Measurements from ENCODE around the gene DDR1. TPM values are rescaled to one million over a fixed set of nuclear protein-coding genes. Genes with fewer than 3 reads are reported as not detected.

The DDR1 gene
- total RNA-seq, 1 experiment from 2014 or later = 108 TPM

DNA sequence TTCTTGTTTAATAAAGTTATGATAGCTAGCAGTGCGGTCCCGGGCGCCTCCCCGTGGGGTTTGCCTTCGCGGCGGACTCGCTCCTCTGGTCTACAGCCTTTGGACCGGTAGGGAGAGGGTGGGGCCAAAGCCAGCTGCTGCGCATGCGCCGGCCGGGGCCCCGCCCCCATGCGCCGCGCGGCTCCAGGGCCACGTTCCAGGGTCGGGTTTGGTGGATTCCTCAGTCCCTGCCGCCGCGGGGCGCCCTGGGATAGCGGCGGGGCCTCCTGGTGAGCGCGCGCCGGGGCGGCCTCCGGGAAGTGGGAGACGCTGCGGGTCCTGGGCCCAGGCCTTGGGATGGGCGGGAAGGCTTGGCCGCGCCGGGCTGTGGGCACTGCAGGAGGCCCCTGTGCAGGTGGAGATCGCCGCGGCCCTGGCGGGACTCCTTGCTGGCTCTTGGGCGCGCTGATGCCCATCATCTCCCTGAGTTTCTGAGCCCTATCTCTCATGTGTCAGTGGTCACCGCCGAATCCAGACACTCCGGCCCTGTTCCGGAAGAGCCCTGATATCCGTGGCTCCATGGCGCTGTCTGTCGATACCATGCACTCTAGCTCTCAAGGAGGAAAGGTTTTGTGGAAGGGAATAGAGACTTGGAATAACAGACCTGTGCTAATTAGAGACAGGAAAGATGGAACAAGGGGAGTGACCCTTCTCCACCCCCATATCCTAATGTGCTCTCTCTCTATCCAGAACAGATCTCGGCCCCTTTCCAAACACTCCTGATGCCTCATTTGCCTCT lies 29.9 kb downstream of the DDR1 start, which contains the start of gene VARS2:
TSS of gene VARS2 (plus strand) at position 163 of the 778 bp plus-strand sequence. CDS start at position 762, 599 bp downstream.
- BruUV-seq (replicated peaks) = TSS peak; percentile 78
- H3K79me2 ChIP-seq (ENCODE audit: low read length) = peaks cover 11% of the 10 kb centered on the region
- peak within 1 kb of the TSS; percentile 67 for H3K4me3 ChIP-seq (ENCODE audit: low read length)
- intact Hi-C loops (cut with micrococcal nuclease) = loop anchor here (1.0 kb wide), 2 partner anchors 29 to 86 kb away; no protein-coding TSS in a partner anchor
- TF ChIP-seq, protein P1, sequence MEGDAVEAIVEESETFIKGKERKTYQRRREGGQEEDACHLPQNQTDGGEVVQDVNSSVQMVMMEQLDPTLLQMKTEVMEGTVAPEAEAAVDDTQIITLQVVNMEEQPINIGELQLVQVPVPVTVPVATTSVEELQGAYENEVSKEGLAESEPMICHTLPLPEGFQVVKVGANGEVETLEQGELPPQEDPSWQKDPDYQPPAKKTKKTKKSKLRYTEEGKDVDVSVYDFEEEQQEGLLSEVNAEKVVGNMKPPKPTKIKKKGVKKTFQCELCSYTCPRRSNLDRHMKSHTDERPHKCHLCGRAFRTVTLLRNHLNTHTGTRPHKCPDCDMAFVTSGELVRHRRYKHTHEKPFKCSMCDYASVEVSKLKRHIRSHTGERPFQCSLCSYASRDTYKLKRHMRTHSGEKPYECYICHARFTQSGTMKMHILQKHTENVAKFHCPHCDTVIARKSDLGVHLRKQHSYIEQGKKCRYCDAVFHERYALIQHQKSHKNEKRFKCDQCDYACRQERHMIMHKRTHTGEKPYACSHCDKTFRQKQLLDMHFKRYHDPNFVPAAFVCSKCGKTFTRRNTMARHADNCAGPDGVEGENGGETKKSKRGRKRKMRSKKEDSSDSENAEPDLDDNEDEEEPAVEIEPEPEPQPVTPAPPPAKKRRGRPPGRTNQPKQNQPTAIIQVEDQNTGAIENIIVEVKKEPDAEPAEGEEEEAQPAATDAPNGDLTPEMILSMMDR (conservative IDR thresholded peaks at IDR 0.05; ENCODE audit: low read depth, low read length) = peak; percentile 50
- no peak for TF ChIP-seq EZH2 (IDR thresholded peaks at IDR 0.05; ENCODE audit: low read length, unreplicated experiment)
- H3K27me3 ChIP-seq (ENCODE audit: low read length) = no peaks in the 10 kb centered on the region
- peaks cover 11% of the 10 kb centered on the region; the same call in 1 of the 2 replicates for H3K36me3 ChIP-seq (ENCODE audit: low read depth, low read length)
- peak within 1 kb of the TSS; percentile 89 for H3K4me2 ChIP-seq (ENCODE audit: low read length)
- no peaks in the 10 kb centered on the region for H3K9me3 ChIP-seq (ENCODE audit: low read length)
- peaks cover 28% of the 10 kb centered on the region for H3K4me1 ChIP-seq (ENCODE audit: insufficient read depth, low read length)
- no peaks in the 10 kb centered on the region for H3F3A ChIP-seq (ENCODE audit: low read length, unreplicated experiment)
- ChIA-PET CTCF (interaction anchor here (0.5 to 3.6 kb wide), 19 partner anchors 29 to 447 kb away, joined by 3 to 48 read pairs (median 4); partner anchors contain the start of gene PSORS1C1), POLR2A (ENCODE audit: unreplicated experiment) (interaction anchor here (0.6 kb wide), 1 partner anchor 171 kb away, joined by 6 read pairs; no protein-coding TSS in a partner anchor)
- DNase-seq (peak; percentile 97), ATAC-seq (peak; percentile 87)
- H3K27ac ChIP-seq (ENCODE audit: low read length) = peak within 1 kb of the TSS; percentile 51
- H2AFZ ChIP-seq (ENCODE audit: low read length) = peak within 1 kb of the TSS; percentile 78
- H4K20me1 ChIP-seq (ENCODE audit: low read length) = no peaks in the 10 kb centered on the region
- no peaks in the 10 kb centered on the region for H3K9me2 ChIP-seq (replicated peaks; ENCODE audit: low read length)
- H3K9ac ChIP-seq (ENCODE audit: low read length) = peak within 1 kb of the TSS; percentile 87

DNA sequence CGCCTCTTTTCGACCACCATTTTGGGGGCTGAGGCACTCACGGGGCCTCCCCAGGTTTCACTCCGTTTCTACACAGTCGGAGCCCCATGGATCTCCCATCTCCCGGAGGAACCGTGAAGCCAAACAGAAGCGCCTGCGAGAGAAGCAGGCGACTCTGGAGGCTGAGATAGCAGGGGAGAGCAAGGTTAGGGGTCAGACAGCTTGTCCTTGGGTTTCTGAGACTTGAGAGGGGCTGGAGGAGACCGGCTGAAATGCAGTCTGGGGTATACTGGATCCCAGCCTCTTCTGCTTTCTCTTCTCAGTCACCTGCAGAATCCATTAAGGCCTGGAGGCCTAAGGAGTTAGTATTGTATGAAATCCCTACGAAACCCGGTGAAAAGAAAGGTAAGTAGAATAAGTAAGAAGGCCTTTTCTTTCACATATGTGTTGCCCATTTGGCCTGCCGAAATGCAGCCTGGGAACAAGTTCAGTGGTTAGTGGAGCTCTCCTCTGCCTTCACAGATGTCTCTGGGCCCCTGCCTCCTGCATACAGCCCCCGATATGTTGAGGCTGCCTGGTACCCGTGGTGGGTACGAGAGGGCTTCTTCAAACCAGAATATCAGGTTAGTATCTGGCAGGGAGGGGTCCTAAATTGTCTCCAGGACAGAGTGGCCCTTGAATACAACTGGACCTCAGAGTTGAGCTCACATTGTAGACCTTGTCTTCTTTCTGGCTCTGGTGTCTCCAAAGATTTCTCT lies 30.7 kb downstream of the DDR1 start:
- Histone ChIP-seq H3K27me3 (ENCODE audit: low read length) (no peaks in the 10 kb centered on the region), H3K4me3 (ENCODE audit: low read length) (peak overlapping the region; percentile 67), H3K36me3 (ENCODE audit: low read depth, low read length) (peaks cover 12% of the 10 kb centered on the region; the same call in 1 of the 2 replicates), H3K27ac (ENCODE audit: low read length) (peak overlapping the region; percentile 48), H3K4me1 (ENCODE audit: insufficient read depth, low read length) (peaks cover 26% of the 10 kb centered on the region), H3K9me3 (ENCODE audit: low read length) (no peaks in the 10 kb centered on the region), H3K4me2 (ENCODE audit: low read length) (peak overlapping the region; percentile 89), H3K9me2 (replicated peaks; ENCODE audit: low read length) (no peaks in the 10 kb centered on the region), H4K20me1 (ENCODE audit: low read length) (no peaks in the 10 kb centered on the region), H3K9ac (ENCODE audit: low read length) (peak overlapping the region; percentile 87), H3F3A (ENCODE audit: low read length, unreplicated experiment) (no peaks in the 10 kb centered on the region), H3K79me2 (ENCODE audit: low read length) (peaks cover 6% of the 10 kb centered on the region; the same call in 1 of the 2 replicates), H2AFZ (ENCODE audit: low read length) (peak overlapping the region; percentile 78; the same call in 1 of the 2 replicates)
- ATAC-seq (peak; percentile 6), DNase-seq (no peak)
- ChIA-PET POLR2A (ENCODE audit: unreplicated experiment) (no interaction called here), CTCF (interaction anchor here (0.8 to 3.6 kb wide), 8 partner anchors 10 to 172 kb away, joined by 3 to 48 read pairs (median 6); no protein-coding TSS in a partner anchor)
- no TSS peak for BruUV-seq (replicated peaks)
- TF ChIP-seq EZH2phosphoT487 (IDR thresholded peaks at IDR 0.05; ENCODE audit: borderline replicate concordance, low read length) (no peak), EZH2 (IDR thresholded peaks at IDR 0.05; ENCODE audit: low read length, unreplicated experiment) (no peak)
- TF ChIP-seq, protein P1 (conservative IDR thresholded peaks at IDR 0.05; ENCODE audit: low read depth, low read length) = no peak
- intact Hi-C loops (cut with micrococcal nuclease) = loop anchor here (1.0 kb wide), 4 partner anchors 30 to 172 kb away; no protein-coding TSS in a partner anchor

Measured in PC-3 (cell line).